ENCODE results near the gene NLRP8.

The NLRP8 gene

GRCh38 chr19:55947532-55947931, at the start of gene NLRP8:
NLRP8 (plus strand) TSS chr19:55947832.
- no peak within 1 kb of the TSS for H3K27ac ChIP-seq
- TF ChIP-seq ZFX (IDR thresholded peaks at IDR 0.05) (no peak), CTCF (conservative IDR thresholded peaks at IDR 0.05) (no peak)

- TF ChIP-seq ZFX (IDR thresholded peaks at IDR 0.05) (no peak), CTCF (conservative IDR thresholded peaks at IDR 0.05) (no peak)
- no peak overlapping the region for H3K27ac ChIP-seq
Observed at GRCh38 chr19:55898911-55899310, 48.7 kb upstream of the NLRP8 start.

- H3K27ac ChIP-seq = no peak overlapping the region
- TF ChIP-seq CTCF (conservative IDR thresholded peaks at IDR 0.05) = no peak
- TF ChIP-seq ZFX (IDR thresholded peaks at IDR 0.05) = no peak
Observed at GRCh38 chr19:55901369-55902079, 46.1 kb upstream of the NLRP8 start.

- H3K27ac ChIP-seq = no peak overlapping the region
- TF ChIP-seq ZFX (IDR thresholded peaks at IDR 0.05) = no peak
- TF ChIP-seq CTCF (conservative IDR thresholded peaks at IDR 0.05) = no peak
Observed at GRCh38 chr19:55902080-55902751, 45.4 kb upstream of the NLRP8 start.

- H3K27ac ChIP-seq = no peak overlapping the region
- TF ChIP-seq CTCF (conservative IDR thresholded peaks at IDR 0.05) (no peak), ZFX (IDR thresholded peaks at IDR 0.05) (no peak)
Observed at GRCh38 chr19:55907286-55907685, 40.3 kb upstream of the NLRP8 start.

GRCh38 chr19:55907746-55908145, 39.9 kb upstream of the NLRP8 start:
- no peak for TF ChIP-seq ZFX (IDR thresholded peaks at IDR 0.05)
- no peak for TF ChIP-seq CTCF (conservative IDR thresholded peaks at IDR 0.05)
- no peak overlapping the region for H3K27ac ChIP-seq

GRCh38 chr19:55909801-55910200, 37.8 kb upstream of the NLRP8 start:
- no peak overlapping the region for H3K27ac ChIP-seq
- TF ChIP-seq ZFX (IDR thresholded peaks at IDR 0.05) = no peak
- no peak for TF ChIP-seq CTCF (conservative IDR thresholded peaks at IDR 0.05)
